PFSK-1 (cell line): ENCODE data around the gene USP22.

Experiments
- FOXP2 ChIP-seq: optimal IDR thresholded peaks from 2 replicates; pipeline ENCODE3; 2011; ENCODE audit warnings: borderline replicate concordance, control low read depth, inconsistent platforms; ENCODE audit not compliant: insufficient read depth; ENCODE audit errors: extremely low read length, extremely low read depth
- POLR2AphosphoS5 ChIP-seq: IDR thresholded peaks from 2 replicates; pipeline ENCODE4 v1.6.1; 2012; ENCODE audit warnings: low read depth, mild to moderate bottlenecking, control low read depth, low read length, moderate library complexity
- REST ChIP-seq, 2 experiments: IDR thresholded peaks; 2 replicates each; pipeline versions ENCODE4 v1.6.1 to v1.8.0; 2011 to 2012; ENCODE audit warnings: low read depth in 2 of 2, low read length in 2 of 2, control low read depth in 1 of 2, inconsistent platforms in 1 of 2, mild to moderate bottlenecking in 1 of 2, moderate library complexity in 1 of 2; ENCODE audit not compliant: insufficient read depth in 1 of 2
- SIN3A ChIP-seq: IDR thresholded peaks from 2 replicates; pipeline ENCODE4 v1.6.1; 2012; ENCODE audit warnings: mild to moderate bottlenecking, low read length, moderate library complexity, borderline replicate concordance; ENCODE audit not compliant: insufficient read depth
- TAF1 ChIP-seq: IDR thresholded peaks from 2 replicates; pipeline ENCODE4 v1.6.1; 2012; ENCODE audit warnings: low read length, control low read depth, borderline replicate concordance; ENCODE audit not compliant: insufficient read depth

Gene USP22

GRCh38 chr17:20994779-20995149 lies 48.0 kb downstream of the USP22 start:
- TF ChIP-seq SIN3A = no peak
- TF ChIP-seq TAF1 = no peak
- no peak for TF ChIP-seq REST (IDR thresholded peaks at IDR 0.05; ENCODE audit: insufficient read depth in 1 of 2, low read depth in 2 of 2, low read length in 2 of 2)
- no peak for TF ChIP-seq FOXP2
- no peak for TF ChIP-seq POLR2AphosphoS5

- TF ChIP-seq REST (IDR thresholded peaks at IDR 0.05; ENCODE audit: insufficient read depth in 1 of 2, low read depth in 2 of 2, low read length in 2 of 2) (no peak), SIN3A (no peak), TAF1 (no peak), POLR2AphosphoS5 (no peak), FOXP2 (no peak)
Observed at GRCh38 chr17:20993863-20994778, 48.7 kb downstream of the USP22 start.

GRCh38 chr17:20992987-20993862 lies 49.6 kb downstream of the USP22 start:
- TF ChIP-seq POLR2AphosphoS5 (no peak), FOXP2 (no peak), REST (IDR thresholded peaks at IDR 0.05; ENCODE audit: insufficient read depth in 1 of 2, low read depth in 2 of 2, low read length in 2 of 2) (no peak), SIN3A (no peak), TAF1 (no peak)

GRCh38 chr17:20992416-20992815 lies 50.4 kb downstream of the USP22 start:
- TF ChIP-seq SIN3A (no peak), FOXP2 (no peak), REST (IDR thresholded peaks at IDR 0.05; ENCODE audit: insufficient read depth in 1 of 2, low read depth in 2 of 2, low read length in 2 of 2) (no peak)
